ENCODE results near the gene EIF3F.

Gene EIF3F, protein sequence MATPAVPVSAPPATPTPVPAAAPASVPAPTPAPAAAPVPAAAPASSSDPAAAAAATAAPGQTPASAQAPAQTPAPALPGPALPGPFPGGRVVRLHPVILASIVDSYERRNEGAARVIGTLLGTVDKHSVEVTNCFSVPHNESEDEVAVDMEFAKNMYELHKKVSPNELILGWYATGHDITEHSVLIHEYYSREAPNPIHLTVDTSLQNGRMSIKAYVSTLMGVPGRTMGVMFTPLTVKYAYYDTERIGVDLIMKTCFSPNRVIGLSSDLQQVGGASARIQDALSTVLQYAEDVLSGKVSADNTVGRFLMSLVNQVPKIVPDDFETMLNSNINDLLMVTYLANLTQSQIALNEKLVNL

DNA sequence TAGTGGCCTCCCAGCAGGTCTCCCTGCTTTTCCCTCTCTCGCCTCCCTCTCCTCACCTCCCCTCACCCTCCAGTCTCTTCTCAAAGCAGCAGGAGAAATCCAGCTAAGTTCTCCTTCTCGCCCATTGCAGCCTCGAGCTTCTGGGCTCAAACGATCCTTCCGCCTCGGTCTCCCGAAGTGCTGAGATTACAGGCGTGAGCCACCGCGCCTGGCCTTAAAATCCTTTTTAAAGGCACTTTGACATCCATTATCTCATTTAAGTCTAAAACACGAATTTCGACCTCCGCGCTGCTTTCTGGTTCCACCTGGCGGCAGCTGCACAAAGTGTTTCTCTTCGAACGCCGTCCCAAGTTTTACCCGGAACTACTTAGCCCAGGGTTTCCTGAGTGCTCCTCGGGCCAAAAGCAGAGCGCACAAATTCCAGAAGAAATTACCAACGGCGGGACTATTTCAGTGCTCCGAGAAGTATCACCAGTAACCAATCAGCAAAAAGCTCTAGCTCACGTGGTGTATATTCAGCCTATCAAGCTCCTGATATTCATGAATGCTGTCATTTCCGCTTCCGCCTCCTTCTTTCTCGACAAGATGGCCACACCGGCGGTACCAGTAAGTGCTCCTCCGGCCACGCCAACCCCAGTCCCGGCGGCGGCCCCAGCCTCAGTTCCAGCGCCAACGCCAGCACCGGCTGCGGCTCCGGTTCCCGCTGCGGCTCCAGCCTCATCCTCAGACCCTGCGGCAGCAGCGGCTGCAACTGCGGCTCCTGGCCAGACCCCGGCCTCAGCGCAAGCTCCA is at the start of gene EIF3F:
Gene EIF3F, plus strand, starts transcription at position 570 of the 792 bp plus-strand sequence. Its CDS starts 16 bp downstream, at position 586.
- peak; percentile 99 for DNase-seq (ENCODE audit: low spot score)

DNA sequence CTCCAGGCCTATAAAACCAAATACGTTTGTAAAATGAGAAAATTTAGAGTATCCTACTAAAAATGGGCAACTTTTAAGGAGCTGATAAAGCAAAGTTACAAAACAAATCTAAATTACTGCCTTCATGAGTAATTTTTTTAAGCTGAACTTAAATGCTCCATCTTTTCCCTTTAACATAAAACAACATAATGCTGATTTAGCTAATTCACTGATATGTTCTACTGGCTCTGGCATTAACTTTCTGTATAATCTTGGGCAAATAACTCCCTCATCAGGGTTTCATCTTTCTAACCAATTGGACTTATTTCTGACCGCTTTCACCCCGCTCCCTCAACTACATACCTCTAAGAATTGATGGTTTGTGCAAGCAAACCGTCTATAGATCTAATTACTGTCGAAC is 46.0 kb upstream of the EIF3F start:
- no peak for DNase-seq (ENCODE audit: low spot score)

DNA sequence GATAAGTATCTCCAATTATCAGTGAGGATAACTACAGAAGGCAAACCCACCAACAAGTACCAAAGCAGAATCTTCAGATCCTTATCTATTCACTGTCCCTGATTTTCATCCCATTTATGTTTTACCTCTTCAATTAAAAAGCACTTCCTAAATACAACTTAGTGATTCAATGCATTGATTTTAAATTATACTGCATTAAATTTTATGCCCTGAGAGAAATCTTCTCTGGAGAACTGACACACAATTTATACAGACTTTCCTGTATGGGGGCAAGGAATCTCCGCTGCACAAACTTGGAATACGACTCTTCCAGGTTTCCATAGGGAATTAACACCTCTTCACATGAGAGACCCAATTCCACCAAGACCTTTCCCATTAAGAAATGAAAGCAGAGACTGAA is 45.5 kb upstream of the EIF3F start, which contains the start of gene OR10A3:
Gene OR10A3, minus strand, starts transcription at position 101 of the 400 bp plus-strand sequence. CDS start 2,188 bp downstream, outside the sequence.
- DNase-seq (ENCODE audit: low spot score) = no peak

DNA sequence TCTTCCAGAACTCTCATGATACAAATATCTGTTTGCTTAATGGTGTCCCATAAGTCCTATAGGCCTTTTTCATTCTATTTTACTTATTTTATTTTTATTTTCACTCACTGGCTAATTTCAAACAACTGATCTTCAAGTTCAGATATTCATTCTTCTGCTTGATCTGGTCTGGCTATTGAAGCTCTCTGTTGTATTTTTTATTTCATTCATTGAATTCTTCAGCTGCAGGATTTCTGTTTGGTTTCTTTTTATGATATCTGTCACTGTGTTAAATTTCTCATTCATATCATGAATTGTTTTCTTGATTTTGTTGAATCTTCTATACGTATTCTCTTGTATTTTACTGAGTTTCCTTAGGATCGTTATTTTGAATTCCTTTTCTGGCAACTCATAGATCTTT is 43.0 kb upstream of the EIF3F start:
- DNase-seq (ENCODE audit: low spot score) = no peak

DNA sequence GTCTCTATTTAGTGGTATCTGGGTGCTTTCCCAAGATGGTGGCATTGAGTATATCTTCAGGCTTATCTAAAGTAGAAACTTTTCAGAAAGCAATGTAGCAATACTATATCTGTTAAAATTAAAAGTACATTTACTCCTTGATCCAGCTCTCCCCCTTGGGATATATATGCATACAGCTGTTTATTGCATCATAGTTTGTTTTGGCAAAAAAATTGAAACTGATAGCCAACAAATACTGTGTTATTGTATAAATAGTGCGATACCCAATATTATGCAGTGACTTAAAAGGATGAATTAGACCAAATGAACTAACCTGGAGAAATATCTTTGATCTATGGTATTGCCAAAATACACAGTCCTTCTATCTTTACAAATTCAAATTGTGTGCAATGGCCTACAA is 37.2 kb upstream of the EIF3F start:
- DNase-seq (ENCODE audit: low spot score) = no peak

DNA sequence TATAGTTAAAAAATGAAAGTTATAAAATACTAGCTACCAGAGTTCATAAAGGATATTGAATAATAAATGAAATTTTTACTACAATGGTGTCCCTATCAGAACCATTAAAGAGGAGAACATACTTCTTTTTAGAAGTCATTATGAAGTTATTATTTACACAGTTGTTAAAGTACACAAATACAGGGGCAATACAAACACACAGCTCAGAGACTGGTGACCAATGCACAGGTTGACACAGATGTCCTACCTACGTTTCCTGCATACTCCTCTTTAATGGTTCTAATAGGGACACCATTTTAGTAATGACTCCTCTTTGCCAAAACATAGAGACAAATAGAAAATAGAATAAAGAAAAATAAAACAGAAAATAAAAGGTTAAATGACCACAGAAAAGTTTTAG is 31.9 kb upstream of the EIF3F start:
- DNase-seq (ENCODE audit: low spot score) = no peak

DNA sequence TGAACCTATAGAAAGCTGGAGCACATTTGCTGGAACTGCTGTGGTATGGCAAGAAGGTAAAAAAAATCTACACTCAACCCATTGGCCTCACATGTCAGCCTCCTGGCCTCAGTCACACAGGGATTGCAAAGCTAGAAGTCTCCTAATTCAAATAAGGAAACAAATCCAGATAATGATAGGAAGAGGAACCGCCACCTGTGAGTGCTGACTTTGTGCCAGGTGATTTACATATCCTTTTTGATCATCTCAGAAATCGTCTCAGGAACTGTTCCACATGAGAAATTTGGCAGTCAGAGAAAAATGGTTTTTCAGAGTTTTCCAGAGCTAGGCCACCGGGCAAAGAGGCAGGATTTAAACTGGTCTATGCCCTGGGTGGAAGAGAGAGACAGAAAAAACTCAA is 22.9 kb upstream of the EIF3F start:
- peak; percentile 41 for DNase-seq (ENCODE audit: low spot score)

DNA sequence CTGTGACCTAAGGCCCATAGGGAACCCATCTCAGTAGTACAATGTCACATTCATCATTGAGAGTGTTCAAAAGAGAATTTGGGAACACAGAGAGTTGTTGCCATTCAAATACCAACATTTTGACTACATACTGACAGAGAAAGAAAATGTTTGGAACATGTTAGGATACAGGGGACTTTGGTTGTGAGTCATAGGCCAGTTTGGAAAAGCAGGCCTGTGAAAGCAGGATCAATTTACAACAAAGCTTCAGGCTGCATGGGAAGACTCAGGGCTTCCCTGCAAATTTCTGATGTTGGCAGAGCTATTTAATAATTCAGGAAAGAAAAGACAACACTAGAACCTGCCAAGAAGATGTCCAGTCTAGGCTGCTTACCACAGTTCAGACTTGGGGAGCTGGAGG is 22.3 kb upstream of the EIF3F start:
- no peak for DNase-seq (ENCODE audit: low spot score)

DNA sequence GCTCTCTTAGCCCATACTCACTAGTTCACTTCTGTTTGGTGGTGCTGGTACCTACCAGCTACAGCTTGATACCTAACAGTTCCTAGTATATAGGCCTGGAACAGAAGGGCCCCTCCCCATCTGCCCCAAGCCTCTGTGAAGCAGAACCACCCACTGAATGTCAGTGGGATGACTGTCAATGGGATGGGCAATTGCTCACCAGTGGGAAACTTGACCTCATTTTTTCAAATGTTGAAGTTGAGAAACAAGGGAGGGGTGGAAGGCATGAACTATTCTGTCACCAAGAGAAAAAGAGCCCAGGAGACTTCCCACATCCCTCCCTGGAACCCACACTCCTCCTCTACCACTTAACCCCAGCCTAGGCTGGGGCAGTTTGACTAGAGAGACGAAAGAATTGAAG is 21.8 kb upstream of the EIF3F start, which contains the start of gene NLRP10:
Gene NLRP10, minus strand, starts transcription at position 62 of the 400 bp plus-strand sequence. CDS start 1,952 bp downstream, outside the sequence.
- DNase-seq (ENCODE audit: low spot score) = no peak

DNA sequence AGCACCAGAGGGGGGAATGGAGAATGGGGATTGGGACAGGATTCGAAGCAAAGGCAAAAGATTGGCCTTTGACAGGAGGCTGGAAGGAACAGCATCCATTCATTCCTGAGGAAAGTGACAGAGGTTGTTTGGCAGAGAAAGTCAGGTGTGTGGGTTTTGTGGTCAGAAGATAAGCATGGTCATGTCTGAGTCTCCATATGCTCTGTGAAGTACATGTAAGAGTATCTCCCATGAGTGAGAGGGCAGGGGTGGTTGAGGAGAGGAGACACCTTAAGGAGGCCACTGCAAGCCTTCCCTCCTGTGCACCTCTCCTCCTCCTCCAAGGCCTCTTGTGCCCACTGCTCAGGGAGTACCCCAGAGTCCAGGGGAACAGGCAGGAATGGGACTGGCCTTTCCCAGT is 20.0 kb upstream of the EIF3F start:
- no peak for DNase-seq (ENCODE audit: low spot score)

DNA sequence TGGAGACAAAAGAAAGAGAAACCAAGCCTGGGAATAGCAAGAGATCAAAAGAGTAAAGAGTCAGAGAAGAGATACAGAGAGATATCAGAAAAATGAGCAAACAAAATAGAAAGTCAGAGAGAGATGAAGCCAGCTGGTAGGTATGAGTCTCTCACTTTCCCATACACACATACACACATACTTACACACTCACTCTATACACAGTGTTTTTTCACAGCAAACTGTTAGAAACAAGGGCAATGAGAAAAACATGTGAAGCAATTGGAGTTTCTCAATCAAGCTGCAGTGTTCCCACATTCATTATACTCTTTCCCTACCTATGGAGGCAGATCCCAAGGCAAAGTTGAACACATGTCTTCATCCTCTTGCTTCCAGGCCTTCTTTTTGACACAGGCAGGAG is 19.3 kb upstream of the EIF3F start:
- DNase-seq (ENCODE audit: low spot score) = no peak

DNA sequence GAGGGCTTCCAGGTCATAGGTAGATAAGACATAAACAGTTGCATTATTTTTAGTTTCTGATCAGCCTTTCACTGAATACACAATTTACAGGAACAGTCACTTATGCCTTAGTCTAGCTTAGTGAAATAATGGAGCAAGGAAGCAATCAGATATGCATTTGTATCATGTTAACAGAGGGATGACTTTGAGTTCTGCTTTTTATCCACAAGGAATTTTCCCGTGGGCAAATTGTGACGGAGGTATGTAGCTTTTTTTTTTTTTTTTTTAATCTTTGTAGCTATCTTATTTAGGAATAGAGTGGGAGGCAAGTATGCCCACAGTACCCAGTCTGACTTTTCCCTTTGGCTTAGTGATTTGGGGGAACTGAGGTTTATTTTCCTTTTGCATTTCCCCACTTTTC is 18.5 kb upstream of the EIF3F start:
- DNase-seq (ENCODE audit: low spot score) = no peak

DNA sequence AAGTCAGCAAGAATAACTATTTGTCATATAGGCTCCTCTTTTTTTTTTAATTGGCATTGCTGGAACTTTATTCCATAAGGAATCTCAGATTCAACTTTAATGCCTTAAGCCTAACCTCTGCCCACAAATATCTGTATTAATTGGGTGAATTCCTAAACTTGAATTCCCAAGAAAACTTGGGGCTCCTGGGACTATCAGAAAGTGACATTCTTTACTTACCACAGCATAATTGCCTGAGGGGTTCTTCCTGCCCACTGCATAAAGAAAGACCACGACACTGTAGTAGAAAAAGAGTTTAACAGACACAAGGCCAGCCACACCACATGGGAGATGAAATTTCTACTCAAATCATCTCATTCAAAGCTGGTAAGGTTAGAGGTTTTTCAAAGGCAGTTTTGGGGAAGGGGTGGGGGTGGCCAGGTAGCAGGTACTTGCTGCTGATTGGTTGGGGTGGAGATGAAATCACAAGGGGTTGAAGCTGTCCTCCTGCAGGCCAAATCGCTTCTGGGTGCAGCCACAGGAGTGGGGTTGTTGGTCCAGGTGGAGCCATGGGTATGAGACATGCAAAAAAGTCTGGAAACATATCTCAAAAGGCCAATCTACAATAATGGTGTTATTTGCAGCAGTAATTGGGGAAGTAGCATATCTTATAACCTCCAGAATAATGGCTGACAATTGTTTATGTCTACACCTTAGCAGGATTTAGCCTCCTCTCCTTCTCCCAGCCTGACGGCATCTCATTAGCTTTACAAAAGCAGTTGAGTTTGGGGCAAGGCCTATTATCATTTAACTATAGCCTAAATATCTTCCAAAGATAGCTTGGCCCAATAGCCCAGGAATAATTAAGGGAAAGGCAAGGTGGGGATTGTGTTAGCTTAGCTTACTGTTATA is 17.1 kb upstream of the EIF3F start:
- no peak for DNase-seq (ENCODE audit: low spot score)

DNA sequence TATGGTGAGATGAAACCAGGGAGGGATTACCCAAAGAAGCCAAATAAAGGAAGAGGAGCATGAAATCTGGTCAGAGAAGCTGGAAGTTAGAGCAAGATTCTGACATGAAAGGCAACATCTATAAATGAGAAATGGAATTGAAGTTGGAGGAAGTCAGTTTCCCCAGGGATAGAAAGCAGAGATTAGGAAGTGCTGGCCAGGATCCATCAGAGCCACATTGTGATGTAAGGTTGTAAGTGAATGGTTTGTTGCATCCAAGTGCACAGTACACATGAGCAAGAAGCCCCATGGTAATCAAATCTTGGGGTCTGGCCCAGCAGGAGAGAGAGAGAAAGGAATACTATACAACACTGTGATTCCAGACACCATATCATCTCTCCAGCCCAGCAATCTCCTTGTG is 15.3 kb upstream of the EIF3F start:
- no peak for DNase-seq (ENCODE audit: low spot score)

DNA sequence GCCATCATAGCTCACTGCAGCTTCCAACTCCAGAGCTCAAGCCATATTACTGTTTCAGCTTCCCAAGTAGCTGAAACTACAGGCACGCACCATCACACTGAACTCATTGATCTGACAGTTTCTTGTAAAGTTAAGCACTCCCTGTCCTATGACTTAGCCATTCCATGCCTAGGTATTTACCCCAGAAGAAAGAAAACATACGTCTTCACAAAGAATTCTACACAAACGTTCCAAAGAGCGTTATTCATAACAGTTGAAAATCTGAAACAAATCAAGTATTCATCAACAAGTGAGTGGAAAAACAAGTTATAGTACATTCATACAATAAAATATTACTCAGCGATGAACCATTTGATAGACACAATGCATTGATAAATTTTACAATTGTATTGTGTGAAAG is 14.1 kb upstream of the EIF3F start:
- no peak for DNase-seq (ENCODE audit: low spot score)

DNA sequence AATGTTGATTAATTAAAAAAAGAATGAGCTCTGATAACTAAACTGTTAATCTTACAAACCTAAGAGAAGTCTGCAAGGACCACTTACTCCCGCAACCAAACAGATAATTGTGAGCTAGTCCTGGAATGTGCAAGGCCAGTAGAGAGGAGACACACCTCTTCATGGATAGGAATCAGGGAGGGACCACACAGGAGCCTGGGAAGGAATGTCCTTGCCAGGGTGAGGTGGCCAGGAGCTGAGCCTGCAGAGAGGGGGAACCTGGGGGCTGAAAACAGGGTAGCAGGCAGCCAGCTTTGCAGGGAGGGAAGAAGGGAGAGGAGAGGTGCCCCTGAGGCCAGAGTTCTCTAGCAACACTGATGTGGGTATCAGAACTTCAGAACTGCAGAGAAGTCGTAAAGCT is 12.5 kb upstream of the EIF3F start:
- DNase-seq (ENCODE audit: low spot score) = no peak

DNA sequence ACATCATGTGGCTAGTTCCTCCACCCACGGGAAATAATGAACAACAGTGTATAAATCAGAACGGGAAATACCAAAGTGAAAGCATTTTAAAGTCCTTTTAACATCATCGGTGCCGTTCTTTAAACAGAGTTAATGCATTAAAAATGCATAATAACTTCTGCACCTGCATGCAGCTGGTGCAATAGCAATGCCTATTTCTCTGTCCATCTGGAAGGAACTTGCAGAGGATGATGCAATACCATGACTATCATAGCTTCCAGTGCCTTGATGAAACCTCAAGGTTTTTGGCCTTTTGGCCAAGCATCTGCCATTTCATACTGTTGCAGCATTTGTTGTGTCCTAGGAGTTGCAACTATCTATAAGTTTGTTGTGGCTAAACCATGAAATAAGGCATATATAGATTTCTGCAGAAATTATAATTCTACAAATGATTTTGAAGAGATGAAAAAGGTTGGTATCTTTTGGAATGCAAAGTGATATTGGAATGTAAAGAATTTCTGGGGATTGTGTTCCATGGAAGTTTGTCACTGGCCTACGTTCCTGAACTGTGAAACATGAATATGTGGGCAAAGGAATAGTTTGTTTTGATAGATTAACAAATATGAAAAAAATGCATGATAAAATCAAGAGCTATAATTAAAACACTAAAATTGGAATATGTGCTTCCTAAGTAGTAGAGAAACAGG is 9.8 kb upstream of the EIF3F start:
- peak; percentile 45 for DNase-seq (ENCODE audit: low spot score)

DNA sequence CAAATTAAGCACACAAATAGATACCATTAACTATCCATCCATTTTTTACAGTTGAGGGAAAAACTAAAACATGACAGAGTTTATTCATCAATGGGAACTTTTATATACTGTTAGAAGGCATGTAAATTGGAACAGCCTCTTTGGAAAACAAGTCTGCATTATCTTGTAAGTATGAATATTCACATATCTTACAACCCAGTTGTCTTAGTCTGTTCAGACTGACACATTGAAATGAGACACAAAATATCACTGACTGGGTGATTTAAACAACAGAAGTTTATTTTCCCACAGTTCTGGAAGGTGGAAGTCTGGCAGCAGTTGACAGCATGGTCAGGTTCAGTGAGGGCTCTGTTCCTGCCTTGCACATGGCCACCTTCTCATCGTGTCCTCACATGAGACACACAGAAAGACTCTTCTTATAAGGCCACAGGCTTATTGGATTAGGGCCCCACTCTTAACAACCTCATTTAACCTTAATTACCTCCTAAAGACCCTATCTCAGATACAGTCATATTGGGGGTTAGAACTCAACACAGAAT is 5.4 kb upstream of the EIF3F start:
- no peak for DNase-seq (ENCODE audit: low spot score)

DNA sequence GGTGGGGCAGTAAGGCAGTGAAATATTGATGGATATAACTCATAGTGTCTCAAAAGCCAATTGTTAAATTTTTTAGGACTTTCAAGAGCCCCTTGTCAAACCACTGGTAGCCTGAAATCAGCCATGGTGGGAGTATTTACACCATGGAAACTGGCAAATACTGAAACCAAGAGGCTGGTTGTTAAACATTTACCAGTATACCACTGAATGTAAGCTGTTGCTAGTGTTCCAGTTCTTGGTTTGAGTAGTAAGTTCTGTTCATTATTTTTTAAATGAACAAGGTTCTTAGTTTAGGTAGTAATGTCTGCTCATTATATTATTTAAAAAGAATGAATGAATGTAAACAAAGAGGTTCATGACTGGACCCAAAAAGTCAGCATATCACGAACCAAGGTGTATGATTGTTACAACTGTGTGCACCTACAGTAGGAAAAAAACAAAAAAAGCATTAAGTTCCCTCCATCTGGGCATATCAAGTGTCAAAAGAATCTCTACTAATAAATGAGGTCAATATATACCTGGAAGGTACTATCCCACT is 4.5 kb upstream of the EIF3F start:
- no peak for DNase-seq (ENCODE audit: low spot score)

DNA sequence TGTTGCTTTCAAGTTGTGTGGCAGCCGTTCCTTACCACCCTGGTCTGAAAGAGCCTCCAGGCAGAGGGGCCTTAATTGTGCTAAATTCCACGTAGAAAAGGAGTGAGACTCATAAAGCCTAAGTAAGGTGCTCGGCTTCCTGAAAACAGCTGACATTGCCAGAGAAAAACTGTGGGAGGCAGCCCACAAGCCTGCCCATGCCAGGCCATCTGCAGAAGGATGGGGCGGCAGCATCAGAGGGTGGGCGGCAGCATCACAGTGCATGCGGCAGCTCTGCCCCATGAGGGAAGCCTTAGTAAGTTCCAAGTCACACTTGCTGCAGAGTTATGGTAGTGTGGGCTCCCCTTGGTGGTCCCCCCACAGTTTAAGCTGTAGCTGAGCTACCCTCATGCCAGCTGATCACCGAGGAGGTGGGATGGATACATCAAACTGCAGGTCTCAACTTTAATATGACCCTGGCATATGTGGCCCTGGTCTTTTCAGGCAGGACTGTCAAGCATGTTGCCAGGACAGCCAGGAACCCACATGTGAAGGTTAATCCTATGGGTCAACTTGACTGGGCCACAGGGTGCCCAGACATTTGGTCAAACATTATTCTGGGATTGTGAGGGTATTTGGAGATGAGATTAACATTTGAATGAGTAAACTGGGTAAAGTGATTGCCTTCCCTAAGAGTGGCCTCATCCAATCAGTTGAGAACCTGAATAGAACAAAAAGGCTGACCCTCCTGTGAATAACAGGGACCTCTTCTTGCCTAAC is 3.1 kb upstream of the EIF3F start:
- DNase-seq (ENCODE audit: low spot score) = no peak

Data from NAMALWA (cell line).